ENCODE results near the gene CZIB. TPM values are rescaled to one million over a fixed set of nuclear protein-coding genes. Genes with fewer than 3 reads are reported as not detected.

The CZIB gene
- total RNA-seq, 1 experiment from 2014 or later = 57.2 TPM

GRCh38 chr1:53242381-53242780 is 21.9 kb upstream of the CZIB start:
- TF ChIP-seq, protein P1, sequence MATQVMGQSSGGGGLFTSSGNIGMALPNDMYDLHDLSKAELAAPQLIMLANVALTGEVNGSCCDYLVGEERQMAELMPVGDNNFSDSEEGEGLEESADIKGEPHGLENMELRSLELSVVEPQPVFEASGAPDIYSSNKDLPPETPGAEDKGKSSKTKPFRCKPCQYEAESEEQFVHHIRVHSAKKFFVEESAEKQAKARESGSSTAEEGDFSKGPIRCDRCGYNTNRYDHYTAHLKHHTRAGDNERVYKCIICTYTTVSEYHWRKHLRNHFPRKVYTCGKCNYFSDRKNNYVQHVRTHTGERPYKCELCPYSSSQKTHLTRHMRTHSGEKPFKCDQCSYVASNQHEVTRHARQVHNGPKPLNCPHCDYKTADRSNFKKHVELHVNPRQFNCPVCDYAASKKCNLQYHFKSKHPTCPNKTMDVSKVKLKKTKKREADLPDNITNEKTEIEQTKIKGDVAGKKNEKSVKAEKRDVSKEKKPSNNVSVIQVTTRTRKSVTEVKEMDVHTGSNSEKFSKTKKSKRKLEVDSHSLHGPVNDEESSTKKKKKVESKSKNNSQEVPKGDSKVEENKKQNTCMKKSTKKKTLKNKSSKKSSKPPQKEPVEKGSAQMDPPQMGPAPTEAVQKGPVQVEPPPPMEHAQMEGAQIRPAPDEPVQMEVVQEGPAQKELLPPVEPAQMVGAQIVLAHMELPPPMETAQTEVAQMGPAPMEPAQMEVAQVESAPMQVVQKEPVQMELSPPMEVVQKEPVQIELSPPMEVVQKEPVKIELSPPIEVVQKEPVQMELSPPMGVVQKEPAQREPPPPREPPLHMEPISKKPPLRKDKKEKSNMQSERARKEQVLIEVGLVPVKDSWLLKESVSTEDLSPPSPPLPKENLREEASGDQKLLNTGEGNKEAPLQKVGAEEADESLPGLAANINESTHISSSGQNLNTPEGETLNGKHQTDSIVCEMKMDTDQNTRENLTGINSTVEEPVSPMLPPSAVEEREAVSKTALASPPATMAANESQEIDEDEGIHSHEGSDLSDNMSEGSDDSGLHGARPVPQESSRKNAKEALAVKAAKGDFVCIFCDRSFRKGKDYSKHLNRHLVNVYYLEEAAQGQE (IDR thresholded peaks at IDR 0.05; ENCODE audit: insufficient read depth in 1 of 2, low read depth in 2 of 2, low read length in 1 of 2) = no peak
- TF ChIP-seq TCF7L2 (IDR thresholded peaks at IDR 0.05; ENCODE audit: low read depth, low read length) = no peak
- no peak for TF ChIP-seq CTCF (IDR thresholded peaks at IDR 0.05)
- no peak for TF ChIP-seq SIN3A (IDR thresholded peaks at IDR 0.05; ENCODE audit: borderline replicate concordance, insufficient read depth, low read depth, low read length)
- TF ChIP-seq POLR2AphosphoS5 (IDR thresholded peaks at IDR 0.05; ENCODE audit: low read depth, low read length) = no peak
- Histone ChIP-seq H3K27me3 (ENCODE audit: control insufficient read depth, insufficient read depth, low read length) (no peaks in the 10 kb centered on the region), H3K36me3 (ENCODE audit: control insufficient read depth, insufficient read depth, low read length) (peaks cover 3% of the 10 kb centered on the region; the same call in 1 of the 2 replicates), H3K4me3 (ENCODE audit: low read depth in 2 of 2, low read length in 2 of 2) (no peak overlapping the region), H3K27ac (ENCODE audit: low read length) (no peak overlapping the region), H3K4me1 (ENCODE audit: control insufficient read depth, insufficient read depth, low read length) (peaks cover 6% of the 10 kb centered on the region), H3K9me3 (ENCODE audit: control insufficient read depth, insufficient read depth, low read depth, low read length) (no peaks in the 10 kb centered on the region)
- ATAC-seq (no peak), DNase-seq (ENCODE audit: low read depth, low spot score) (no peak)
- in situ Hi-C loops (cut with HindIII; ENCODE audit: low pct_unique_long_range_greater_than_20kb, low sequenced_read_pairs) (no loop called here), intact Hi-C loops (cut with micrococcal nuclease; ENCODE audit: unreplicated experiment) (no loop called here)
- ChIA-PET CTCF (no interaction called here), POLR2A (no interaction called here)
- no TSS peak for BruUV-seq (replicated peaks)

GRCh38 chr1:53241828-53242227 is 21.4 kb upstream of the CZIB start:
- DNase-seq (ENCODE audit: low read depth, low spot score) (no peak), ATAC-seq (no peak)
- no peak overlapping the region for H3K4me3 ChIP-seq (ENCODE audit: low read depth in 2 of 2, low read length in 2 of 2)
- in situ Hi-C loops (cut with HindIII; ENCODE audit: low pct_unique_long_range_greater_than_20kb, low sequenced_read_pairs) = no loop called here
- no TSS peak for BruUV-seq (replicated peaks)
- peaks cover 3% of the 10 kb centered on the region; the same call in 1 of the 2 replicates for H3K36me3 ChIP-seq (ENCODE audit: control insufficient read depth, insufficient read depth, low read length)
- no peaks in the 10 kb centered on the region for H3K9me3 ChIP-seq (ENCODE audit: control insufficient read depth, insufficient read depth, low read depth, low read length)
- peaks cover 11% of the 10 kb centered on the region for H3K4me1 ChIP-seq (ENCODE audit: control insufficient read depth, insufficient read depth, low read length)
- no peak overlapping the region for H3K27ac ChIP-seq (ENCODE audit: low read length)
- intact Hi-C loops (cut with micrococcal nuclease; ENCODE audit: unreplicated experiment) = no loop called here
- H3K27me3 ChIP-seq (ENCODE audit: control insufficient read depth, insufficient read depth, low read length) = no peaks in the 10 kb centered on the region
- TF ChIP-seq CTCF (IDR thresholded peaks at IDR 0.05) (no peak), SIN3A (IDR thresholded peaks at IDR 0.05; ENCODE audit: borderline replicate concordance, insufficient read depth, low read depth, low read length) (no peak), POLR2AphosphoS5 (IDR thresholded peaks at IDR 0.05; ENCODE audit: low read depth, low read length) (no peak), TCF7L2 (IDR thresholded peaks at IDR 0.05; ENCODE audit: low read depth, low read length) (no peak)
- TF ChIP-seq, protein P1 (IDR thresholded peaks at IDR 0.05; ENCODE audit: insufficient read depth in 1 of 2, low read depth in 2 of 2, low read length in 1 of 2) = no peak
- ChIA-PET CTCF (no interaction called here), POLR2A (no interaction called here)
